ENCODE measurements around the gene ZNF415. TPM values are rescaled to one million over a fixed set of nuclear protein-coding genes. Genes with fewer than 3 reads are reported as not detected.

The ZNF415 gene
- total and polyA plus RNA-seq, 9 of the 15 experiments (the other 6 are each of a cell fraction or from before 2014, with no cell fraction given), result 0.06 to 0.82 (median 0.14) TPM; not detected in 2

GRCh38 chr19:53103234-53104203 is 29.2 kb downstream of the ZNF415 start, which contains the start of gene ZNF160 (continued):
- TF ChIP-seq, protein P1, sequence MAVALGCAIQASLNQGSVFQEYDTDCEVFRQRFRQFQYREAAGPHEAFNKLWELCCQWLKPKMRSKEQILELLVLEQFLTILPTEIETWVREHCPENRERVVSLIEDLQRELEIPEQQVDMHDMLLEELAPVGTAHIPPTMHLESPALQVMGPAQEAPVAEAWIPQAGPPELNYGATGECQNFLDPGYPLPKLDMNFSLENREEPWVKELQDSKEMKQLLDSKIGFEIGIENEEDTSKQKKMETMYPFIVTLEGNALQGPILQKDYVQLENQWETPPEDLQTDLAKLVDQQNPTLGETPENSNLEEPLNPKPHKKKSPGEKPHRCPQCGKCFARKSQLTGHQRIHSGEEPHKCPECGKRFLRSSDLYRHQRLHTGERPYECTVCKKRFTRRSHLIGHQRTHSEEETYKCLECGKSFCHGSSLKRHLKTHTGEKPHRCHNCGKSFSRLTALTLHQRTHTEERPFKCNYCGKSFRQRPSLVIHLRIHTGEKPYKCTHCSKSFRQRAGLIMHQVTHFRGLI (CRISPR knock-in tag; IDR thresholded peaks at IDR 0.05), result no peak
- TF ChIP-seq C11orf30 (IDR thresholded peaks at IDR 0.05; ENCODE audit: low read depth) (no peak), TCF7L2 (IDR thresholded peaks at IDR 0.05; ENCODE audit: low read depth, low read length) (no peak), TRIM24 (IDR thresholded peaks at IDR 0.05) (peak in 1 of 2 experiments; percentile 57; a peak in 1 of 4 replicates), NONO (IDR thresholded peaks at IDR 0.05; ENCODE audit: low read depth in 2 of 2, low read length in 1 of 2) (no peak), ELF1 (tag; IDR thresholded peaks at IDR 0.05) (peak; percentile 96), BDP1 (IDR thresholded peaks at IDR 0.05; ENCODE audit: insufficient read depth, insufficient read length) (no peak), RBFOX2 (IDR thresholded peaks at IDR 0.05; ENCODE audit: low read depth, low read length) (peak; percentile 93), MED1 (CRISPR knock-in tag; IDR thresholded peaks at IDR 0.05; ENCODE audit: borderline replicate concordance) (no peak), XRCC4 (IDR thresholded peaks at IDR 0.05; ENCODE audit: extremely low read depth, insufficient read depth, insufficient read length) (no peak), CTBP1 (IDR thresholded peaks at IDR 0.05; ENCODE audit: borderline replicate concordance) (no peak; the same call in none of the 2 replicates), FOXK2 (conservative IDR thresholded peaks at IDR 0.05 in 1 of 2, IDR thresholded peaks at IDR 0.05 in 1 of 2; ENCODE audit: low read depth in 2 of 2) (peak in 1 of 2 experiments; percentile 17; a peak in 1 of 4 replicates), SRF (CRISPR knock-in tag; IDR thresholded peaks at IDR 0.05) (peak in 1 of 2 experiments; percentile 30; a peak in 2 of 4 replicates), ZNF764 (CRISPR knock-in tag; IDR thresholded peaks at IDR 0.05; ENCODE audit: low read depth) (no peak), TRIM25 (IDR thresholded peaks at IDR 0.05; ENCODE audit: borderline replicate concordance) (no peak), JUN (IDR thresholded peaks at IDR 0.05; ENCODE audit: borderline replicate concordance, low read depth, low read length) (no peak), JUN (CRISPR knock-in tag; IDR thresholded peaks at IDR 0.05; ENCODE audit: borderline replicate concordance) (no peak), ZEB2 (IDR thresholded peaks at IDR 0.05) (0 out of 2 replicates have a peak, but pooled peaks have one; percentile 31), HSF4 (CRISPR knock-in tag; IDR thresholded peaks at IDR 0.05; ENCODE audit: borderline replicate concordance) (no peak)
- TF ChIP-seq, protein P2, sequence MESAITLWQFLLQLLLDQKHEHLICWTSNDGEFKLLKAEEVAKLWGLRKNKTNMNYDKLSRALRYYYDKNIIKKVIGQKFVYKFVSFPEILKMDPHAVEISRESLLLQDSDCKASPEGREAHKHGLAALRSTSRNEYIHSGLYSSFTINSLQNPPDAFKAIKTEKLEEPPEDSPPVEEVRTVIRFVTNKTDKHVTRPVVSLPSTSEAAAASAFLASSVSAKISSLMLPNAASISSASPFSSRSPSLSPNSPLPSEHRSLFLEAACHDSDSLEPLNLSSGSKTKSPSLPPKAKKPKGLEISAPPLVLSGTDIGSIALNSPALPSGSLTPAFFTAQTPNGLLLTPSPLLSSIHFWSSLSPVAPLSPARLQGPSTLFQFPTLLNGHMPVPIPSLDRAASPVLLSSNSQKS (CRISPR knock-in tag; IDR thresholded peaks at IDR 0.05), result no peak
- TF ChIP-seq, protein P3, sequence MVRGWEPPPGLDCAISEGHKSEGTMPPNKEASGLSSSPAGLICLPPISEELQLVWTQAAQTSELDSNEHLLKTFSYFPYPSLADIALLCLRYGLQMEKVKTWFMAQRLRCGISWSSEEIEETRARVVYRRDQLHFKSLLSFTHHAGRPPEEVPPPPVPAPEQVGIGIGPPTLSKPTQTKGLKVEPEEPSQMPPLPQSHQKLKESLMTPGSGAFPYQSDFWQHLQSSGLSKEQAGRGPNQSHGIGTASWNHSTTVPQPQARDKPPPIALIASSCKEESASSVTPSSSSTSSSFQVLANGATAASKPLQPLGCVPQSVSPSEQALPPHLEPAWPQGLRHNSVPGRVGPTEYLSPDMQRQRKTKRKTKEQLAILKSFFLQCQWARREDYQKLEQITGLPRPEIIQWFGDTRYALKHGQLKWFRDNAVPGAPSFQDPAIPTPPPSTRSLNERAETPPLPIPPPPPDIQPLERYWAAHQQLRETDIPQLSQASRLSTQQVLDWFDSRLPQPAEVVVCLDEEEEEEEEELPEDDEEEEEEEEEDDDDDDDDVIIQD (CRISPR knock-in tag; IDR thresholded peaks at IDR 0.05), result no peak

Data from K562 (cell line).